Measurements from ENCODE around the gene COQ7.
A peak's percentile ranks its signal among the peaks of the same experiment; 100 is the strongest.

Gene COQ7

DNA sequence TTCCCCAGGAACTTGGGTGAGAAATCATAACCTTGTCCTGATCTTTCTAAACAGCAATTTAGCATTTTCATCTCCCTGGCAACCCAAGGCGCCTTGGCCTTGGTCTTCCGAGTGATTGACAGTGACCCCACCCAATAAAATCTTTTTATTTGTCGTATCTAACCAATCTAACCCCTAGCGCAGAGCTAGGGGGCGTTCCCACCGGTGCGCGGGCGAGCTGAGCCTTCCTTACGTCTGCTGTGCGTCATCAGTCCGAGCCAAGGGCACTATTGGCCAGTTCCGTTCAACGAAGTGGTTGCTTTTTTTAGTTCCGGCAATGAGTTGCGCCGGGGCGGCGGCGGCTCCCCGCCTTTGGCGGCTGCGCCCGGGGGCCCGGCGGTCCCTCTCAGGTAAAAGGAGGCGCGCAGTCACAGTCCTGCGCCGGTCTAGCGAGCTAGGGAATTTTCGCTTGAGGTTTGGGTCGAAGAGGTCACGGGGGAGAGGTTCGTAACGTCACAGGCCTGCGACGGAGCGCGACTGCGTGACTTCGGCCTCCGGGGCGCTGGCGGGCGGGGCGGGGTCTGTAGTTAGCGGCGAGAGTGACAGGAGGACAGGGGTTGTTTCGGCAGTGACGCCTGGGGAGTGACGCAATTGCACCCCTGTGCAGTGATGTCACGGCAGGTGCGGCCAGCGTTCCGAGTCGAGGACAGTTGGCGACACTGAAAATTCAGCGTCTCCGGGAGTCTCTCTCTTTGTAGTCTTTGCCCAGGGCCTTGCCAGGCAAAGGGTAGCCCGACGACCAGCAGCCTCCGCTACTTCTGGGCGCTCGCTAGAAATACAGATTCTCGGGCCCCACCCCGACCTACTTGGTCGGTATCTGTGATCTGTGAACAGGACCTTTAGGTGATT is at the start of gene COQ7:
Gene COQ7 (plus strand): TSS at position 266 of the 888 bp plus-strand sequence. CDS start 51 bp downstream, at position 317.
- peak; percentile 100 for DNase-seq

DNA sequence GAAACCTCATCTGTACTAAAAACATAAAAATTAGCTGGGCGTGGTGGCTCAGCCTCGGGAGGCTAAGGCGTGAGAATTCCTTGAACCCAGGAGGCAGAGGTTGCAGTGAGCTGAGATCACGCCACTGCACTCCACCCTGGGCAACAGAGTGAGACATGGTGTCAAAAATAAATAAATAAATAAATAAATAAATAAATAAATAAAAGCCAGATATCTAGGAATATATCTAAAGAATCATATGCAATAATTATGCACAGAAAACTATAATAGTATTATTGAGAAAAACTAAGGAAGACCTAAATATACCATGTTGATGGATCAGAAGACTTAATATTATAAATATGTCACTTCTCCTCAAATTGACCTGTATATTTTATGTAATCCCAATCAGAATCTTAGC is 46.7 kb upstream of the COQ7 start:
- no peak for DNase-seq

DNA sequence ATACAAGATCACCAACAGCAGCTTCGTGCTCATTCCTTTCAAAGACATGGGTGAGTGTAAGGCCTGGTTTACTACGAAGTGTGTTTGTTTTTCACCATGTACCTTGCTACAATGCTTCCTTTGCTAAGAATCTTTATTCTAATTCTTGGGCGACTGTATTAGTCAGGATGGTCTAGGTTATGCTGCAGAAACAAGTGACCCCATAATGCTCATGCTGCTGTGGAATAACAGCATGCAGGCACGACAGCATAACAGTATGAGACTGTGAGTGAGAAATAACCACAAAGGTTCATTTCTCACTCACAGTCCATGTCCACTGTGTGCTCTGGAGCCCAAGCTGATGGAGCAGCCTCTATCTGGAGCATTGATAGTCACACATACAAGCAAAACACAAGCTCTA is 45.7 kb upstream of the COQ7 start:
- DNase-seq = no peak

DNA sequence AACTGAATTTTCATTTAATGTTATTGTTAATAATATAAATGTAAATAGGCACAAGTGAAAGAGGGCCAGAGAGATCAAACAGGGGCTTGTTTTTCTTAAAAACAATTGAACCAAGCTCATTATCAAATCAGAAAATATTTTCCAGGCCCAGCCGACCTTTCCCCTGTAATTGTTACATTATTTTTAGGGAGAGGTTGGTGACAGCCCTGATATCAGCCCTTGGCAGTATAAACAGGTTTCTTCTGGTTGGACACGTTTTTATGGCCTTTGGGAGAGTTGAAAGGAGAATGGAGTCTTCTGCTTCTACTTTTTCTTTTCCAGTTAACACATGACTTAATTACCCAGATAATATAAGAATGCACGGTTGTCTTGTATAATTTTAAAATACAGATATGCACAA is 40.0 kb upstream of the COQ7 start:
- DNase-seq = no peak

DNA sequence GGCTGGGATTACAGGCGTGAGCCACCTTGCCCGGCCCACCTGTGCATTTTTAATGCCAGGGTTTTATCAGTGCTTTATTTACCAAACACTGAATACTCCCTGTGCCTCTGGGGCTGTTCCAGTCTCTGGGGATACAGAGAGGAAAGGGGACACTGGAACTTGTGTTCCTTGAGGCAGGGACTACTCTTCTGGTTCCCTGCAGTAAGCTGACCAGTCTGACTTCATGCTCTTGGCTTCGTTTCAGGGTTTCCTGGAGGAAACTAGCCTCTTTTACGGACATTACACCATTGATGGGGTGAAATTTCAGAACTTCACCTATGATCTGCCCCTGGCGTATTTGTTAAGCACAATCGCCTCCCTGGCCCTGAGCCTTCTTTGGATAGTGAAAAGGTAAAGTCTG is 37.4 kb upstream of the COQ7 start:
- DNase-seq = no peak

DNA sequence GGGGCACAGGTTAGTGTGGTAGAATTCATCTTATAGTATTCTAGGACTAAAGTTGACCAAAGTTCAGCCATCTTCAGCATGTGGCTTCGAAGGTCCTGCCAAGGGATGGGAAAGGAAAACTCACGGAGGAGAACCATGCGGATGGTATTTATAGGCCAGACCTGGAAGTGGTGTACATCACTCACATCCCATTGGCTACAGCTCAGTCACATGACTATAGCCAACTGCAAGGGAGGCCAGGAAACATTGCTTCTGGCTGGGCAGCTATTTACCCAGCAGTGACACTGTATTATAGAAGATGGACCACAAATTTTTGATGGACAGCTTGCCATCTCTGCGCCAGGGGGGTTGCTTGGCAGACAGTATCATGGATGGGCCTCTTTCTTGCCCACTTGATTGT is 35.7 kb upstream of the COQ7 start:
- no peak for DNase-seq

DNA sequence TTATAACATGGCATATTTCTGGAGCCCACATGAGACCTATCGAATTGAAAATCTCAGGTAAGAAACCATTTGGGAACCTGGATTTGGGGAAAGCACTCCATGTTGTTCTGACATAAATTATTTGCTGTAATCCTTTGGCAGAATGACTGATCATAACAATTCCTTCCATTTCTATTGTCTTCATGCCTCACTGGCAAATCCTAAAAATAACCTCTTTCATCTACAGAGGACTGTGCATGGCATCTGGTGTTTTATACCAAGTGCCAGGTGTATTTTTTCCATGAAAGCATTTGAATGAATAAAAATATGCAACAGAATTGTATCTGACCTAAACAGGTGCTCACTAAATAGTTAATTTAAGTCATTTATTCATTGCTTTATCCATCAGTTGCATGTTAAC is 33.7 kb upstream of the COQ7 start:
- DNase-seq = no peak

DNA sequence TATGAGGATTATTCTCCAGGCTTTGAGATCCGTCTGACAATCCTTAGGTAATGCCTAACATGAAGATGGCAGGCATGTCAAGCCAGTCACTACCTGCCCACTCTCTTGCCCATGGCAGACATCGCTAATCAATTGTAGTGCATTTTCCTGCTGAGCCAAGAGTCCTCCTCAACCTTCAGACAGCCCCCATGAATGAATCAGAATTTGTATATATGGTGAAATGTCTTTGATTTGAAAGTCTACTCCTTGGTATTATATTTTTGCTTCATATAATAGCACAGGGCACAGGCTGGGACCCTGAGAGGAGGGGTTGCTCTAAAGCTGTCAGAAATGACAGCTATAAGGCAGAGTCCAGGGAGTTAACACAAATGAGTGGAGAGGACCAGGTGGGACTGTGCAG is 27.0 kb upstream of the COQ7 start:
- DNase-seq = no peak

DNA sequence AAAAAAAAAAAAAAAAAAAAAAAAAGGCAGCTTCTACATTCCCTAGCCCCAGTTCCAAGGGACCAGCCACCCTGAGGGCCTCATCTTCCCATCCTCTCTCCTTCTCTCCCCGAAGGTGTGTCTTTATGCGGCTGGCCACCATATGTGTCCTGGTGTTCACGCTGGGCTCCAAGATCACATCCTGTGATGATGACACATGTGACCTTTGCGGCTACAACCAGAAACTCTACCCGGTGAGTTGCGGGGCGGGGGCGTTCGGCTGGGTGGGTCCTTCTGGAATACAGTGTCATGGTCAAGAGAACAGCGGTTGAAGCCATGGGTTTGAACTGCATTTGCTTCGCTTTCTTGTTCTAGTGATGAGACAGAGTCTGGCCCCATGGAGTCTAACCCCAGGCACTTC is 22.6 kb upstream of the COQ7 start:
- no peak for DNase-seq

DNA sequence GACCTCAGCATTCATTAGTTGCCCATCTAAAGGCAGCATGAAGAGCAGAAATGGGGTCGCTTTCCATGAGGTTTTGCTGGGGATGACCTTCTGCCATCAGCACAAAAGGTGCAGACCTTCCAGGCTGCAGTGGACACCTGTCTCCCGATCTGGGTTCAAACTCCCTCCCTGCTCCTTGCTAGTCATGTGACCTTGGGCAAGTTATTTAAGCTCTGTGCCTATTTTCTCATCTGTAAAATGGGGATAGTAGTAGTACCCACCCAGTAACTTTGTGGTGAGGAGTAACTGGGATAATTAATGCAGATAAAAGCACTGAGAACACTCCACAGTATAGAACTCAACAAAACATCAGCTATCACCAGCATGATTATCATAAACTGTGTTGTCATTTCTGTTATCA is 21.4 kb upstream of the COQ7 start:
- no peak for DNase-seq

DNA sequence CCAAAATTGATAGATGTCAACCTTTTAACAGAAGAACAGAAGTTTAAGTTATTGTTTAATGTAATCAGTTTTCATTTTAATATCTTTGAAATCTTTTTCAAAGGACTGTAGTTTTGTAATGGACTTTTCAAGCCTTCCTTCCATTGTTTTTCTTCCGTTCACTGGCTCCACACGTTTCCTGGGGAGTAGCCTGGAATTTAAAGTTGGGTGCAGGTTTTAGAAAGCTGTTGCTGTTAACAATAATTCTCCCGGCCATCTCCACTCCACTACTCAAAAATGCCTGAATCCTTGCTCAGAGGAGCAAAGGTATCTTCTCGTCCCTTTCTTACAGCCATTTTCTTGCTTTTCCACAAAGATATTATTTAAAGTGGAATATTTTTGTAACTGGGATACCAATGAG is 4.7 kb upstream of the COQ7 start:
- no peak for DNase-seq

DNA sequence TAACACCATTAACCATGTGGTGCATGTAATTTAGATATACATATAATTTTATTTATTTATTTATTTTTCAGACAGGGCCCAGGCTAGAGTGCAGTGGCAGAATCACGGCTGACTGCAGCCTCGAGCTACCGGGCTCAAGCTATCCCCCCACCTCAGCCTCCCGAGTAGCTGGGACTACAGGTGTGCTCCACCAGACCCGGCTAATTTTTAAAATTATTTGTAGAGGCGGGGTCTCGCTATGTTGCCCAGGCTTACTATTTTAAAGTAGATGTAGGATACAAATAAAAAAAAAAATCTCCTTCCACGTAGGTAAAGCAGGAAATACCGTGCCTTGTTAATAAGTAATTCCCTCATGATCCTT is 446 bp upstream of the COQ7 start:
- DNase-seq = no peak

DNA sequence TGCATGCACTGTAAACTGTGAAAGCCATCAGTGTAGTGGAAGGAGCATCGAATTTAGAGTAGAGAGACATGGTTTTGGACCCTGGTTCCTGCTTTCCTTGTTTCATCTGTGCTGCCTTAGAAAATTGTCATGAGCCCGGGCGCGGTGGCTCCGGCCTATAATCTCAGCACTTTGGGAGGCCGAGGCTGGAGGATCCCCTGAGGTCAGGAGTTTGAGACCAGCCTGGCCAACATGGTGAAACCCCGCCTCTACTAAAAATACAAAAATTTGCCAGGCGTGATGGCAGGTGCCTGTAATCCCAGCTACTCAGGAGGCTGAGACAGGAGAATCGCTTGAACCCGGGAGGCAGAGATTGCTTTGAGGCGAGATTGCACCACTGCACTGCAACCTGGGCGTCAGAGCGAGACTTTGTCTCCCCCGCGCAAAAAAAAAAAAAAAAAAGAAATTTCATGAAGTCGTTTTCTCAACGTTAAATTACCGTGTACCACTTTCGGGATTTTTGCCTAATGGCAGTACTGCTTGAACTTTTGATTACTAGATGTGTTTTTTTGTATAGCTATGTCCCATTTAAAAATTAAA is 912 bp downstream of the COQ7 start:
- DNase-seq = no peak

DNA sequence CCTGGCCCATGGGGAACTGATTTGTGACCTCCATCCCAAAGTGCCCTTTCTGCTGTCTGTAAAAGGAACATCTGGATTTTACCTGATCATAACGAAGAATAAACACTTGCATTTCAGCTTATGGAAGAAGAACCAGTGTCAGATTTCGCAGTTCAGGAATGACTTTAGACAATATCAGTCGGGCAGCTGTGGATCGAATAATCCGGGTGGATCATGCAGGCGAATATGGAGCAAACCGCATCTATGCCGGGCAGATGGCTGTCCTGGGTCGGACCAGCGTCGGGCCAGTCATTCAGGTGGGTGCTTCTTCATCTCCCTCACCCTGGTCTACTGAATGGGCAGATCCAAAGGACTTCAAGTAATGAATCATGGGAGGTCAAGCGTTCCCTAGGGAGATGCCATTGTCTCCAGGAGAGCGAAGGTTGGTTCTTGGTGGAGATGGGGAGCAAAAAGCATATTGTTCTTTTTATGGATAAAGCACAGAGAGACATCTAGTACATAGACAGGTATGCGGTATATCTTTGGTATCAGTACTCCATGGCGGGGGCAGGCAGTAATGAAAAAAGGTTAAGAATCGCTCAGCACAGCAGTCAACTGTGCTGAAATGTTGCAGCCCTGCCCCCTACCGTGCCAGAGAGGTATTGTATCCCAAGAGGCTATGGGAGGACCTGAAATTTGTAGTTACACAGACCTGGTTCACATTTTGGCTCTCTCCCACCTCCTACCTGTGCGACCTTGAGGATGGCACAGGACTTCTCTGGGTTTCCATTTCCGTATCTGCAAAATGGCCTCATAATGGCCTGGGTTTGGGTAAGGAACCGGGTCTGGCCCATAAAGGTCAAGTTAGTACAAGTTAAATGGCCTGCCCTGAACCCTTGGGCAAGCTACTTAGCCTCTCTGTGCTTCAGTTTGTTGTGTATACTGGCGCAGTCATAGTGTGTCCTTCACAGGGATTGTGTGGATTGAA is 4.7 kb downstream of the COQ7 start:
- peak; percentile 60 for DNase-seq

DNA sequence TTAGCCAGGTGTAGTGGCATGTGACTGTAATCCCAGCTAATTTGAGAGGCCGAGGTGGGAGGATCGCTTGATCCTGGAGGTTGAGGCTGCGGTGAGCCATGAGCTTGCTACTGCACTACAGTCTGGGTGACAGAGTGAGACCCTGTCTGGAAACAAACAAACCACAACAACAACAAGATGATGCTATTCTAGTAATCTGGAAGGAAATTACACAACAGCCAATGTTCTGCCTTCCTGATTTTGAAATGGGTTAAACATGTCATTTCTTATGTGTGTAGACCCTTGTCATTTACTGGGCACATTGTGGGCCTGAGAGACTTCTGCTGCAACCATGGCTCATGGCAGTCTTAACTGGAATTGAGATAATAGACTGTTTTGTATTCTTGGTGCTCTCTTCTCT is 5.9 kb downstream of the COQ7 start:
- no peak for DNase-seq

DNA sequence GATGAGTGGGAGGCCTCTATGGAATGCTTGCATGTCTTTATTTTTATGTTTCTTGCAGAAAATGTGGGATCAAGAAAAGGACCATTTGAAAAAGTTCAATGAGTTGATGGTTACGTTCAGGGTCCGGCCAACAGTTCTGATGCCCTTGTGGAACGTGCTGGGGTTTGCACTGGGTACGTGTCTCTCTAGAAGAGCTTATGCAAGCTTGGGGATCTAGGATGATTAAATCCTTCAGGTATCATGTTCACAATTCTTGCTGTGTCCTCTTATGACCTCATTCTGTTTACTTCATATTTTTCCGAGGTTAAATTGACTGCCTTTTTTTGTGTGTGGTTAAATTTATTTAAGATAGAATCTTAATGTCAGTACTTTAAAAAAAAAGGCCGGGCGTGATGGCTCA is 6.4 kb downstream of the COQ7 start:
- DNase-seq = no peak

DNA sequence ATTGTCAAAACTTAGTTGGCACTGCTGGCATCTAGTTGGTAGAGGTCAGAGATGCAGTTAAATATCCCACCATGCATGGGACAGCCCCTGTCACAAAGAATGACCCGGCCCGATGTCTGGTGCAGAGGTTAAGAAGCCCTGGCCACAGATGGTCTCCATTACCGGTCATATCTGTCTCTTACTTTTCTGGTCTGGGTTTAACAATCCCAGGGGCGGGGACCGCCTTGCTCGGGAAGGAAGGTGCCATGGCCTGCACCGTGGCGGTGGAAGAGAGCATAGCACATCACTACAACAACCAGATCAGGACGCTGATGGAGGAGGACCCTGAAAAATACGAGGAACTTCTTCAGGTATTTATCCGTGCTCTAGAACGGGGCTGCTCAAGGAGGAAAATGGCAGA is 8.1 kb downstream of the COQ7 start:
- no peak for DNase-seq

DNA sequence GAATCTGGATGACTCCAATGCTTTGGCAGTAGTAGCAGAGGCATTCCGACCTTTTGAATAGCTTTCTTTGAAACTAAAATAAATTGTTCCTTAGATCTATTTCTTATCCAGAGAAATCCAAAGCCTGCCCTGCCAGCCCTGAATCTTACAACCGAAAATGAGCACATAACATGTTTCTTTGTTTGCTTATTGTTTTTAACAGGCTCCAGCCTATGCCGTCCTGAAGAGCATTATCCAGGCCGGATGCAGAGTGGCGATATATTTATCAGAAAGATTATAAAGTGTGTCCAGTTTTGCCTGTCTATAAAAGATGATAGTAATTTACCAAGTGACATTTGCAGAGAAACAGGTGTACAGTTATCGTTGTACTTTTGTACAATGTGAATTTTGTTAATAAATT is 10.5 kb downstream of the COQ7 start:
- no peak for DNase-seq

DNA sequence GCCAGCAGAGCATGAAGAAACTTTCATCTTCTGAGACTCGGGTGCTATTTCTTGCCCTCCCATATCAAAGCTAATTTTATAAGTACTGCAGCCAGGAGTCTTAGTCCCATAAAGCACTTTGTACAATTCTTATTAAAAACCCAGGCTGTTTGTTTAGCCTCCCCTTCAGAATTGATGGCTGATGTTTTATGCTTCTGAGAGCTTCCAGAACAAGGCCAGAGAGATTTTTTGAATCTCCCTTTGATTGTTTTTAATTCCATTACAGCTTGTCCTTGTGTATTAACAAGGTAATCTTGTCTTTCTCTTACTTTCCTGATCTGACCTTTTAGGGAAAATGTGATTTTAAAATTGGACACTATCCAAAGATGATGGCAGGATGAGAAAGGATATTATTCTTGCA is 16.3 kb downstream of the COQ7 start:
- DNase-seq = no peak

DNA sequence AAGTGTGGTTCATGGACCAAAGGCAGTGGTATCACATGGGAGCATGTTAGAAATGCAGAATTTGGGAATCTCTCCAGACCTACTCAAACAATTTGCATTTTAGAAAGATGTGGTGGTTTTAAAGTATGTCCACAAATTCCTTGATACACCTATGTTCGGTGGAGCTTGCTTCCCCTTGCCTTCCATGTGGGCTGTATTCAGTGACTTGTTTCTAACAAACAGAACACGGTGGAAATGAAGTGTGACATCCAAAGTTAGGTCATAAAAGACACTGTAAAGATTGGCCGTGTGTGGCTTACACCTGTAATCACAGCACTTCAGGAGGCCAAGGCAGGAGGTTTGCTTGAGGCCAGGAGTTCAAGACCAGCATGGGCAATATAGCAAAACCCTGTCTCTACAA is 16.7 kb downstream of the COQ7 start:
- DNase-seq = no peak

DNA sequence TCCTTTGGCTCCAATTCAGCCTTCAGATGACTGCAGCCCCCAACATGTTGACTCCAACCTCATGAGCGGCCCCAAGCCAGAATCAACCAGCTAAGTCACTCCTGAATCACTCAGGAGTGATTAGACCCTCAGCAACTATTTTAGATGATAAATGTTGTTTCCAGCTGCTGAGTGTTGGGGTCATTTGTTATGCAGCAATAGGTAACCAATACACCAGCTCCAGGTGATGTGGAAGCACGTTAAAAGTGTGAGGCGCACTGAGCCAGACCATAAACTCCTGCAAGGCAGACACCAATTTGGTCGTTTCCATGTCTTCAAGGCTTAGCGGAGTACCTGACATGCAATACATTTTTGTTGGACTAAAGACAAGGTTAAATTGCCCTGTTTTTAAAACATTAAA is 17.5 kb downstream of the COQ7 start:
- no peak for DNase-seq

DNA sequence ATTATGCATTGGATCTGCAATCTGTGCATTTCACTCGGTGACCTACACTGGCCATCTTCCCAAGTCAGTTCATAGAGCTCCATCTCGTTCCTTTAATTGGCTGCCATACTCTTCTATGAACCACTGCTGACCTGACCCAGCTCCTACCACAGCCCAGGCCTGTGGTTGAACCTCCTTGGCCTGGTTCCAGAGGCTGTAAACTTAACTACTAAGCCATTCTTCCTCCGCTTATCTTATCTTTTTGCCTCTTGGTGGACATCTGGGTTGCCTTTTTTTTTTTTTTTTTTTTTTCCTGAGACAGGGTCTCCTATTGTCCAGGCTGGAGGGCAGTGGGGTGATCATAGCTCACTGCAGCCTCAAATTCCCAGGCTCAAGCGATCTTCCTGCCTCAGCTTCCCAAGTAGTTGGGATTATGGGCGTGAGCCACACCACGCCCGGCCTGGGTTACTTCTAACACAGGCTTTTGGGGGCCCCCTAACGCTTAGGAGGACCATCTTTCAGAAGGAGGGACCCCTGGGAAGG is 18.3 kb downstream of the COQ7 start:
- DNase-seq = no peak
